ENCODE data around the gene PCSK6. TPM values are rescaled to one million over a fixed set of nuclear protein-coding genes. Genes with fewer than 3 reads are reported as not detected.
A peak's percentile ranks its signal among the peaks of the same experiment; 100 is the strongest.

PCSK6 gene
- total RNA-seq, 2 donors from 2014 or later: 5.1 to 8.8 TPM

DNA sequence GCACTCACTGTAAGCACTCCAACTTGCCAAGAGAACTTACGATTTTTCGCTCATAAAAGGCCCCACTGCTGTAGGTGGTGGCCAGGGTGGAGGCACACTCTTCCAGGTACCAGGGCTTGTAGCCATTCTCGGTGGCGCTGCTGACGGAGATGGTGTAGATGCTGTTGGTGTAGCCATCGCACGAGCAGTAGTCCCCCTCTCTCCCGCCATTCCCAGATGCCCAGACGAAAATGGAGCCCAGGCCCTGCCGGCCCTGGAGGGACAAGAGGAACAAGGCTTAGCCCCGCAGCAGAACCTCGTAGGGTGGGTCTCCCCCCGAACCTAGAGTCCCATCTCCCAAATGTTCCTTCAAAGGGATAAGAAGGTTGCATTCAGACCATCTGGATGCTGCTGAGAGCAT lies 96.3 kb downstream of the PCSK6 start:
- Histone ChIP-seq H3K4me1 (ENCODE audit: control insufficient read depth in 1 of 2, low read depth in 2 of 2) (peaks cover 0 to 13% of the 10 kb centered on the region in 2 donors), H3K4me3 (no peak overlapping the region), H3K27ac (no peak overlapping the region), H3K36me3 (no peaks in the 10 kb centered on the region), H3K27me3 (replicated peaks; ENCODE audit: insufficient read depth) (no peaks in the 10 kb centered on the region), H3K9me3 (no peaks in the 10 kb centered on the region)
- DNase-seq (ENCODE audit: low spot score): no peak
- ATAC-seq (ENCODE audit: insufficient number of reproducible peaks, low FRiP score, low read depth): no peak
- TF ChIP-seq, protein P1, sequence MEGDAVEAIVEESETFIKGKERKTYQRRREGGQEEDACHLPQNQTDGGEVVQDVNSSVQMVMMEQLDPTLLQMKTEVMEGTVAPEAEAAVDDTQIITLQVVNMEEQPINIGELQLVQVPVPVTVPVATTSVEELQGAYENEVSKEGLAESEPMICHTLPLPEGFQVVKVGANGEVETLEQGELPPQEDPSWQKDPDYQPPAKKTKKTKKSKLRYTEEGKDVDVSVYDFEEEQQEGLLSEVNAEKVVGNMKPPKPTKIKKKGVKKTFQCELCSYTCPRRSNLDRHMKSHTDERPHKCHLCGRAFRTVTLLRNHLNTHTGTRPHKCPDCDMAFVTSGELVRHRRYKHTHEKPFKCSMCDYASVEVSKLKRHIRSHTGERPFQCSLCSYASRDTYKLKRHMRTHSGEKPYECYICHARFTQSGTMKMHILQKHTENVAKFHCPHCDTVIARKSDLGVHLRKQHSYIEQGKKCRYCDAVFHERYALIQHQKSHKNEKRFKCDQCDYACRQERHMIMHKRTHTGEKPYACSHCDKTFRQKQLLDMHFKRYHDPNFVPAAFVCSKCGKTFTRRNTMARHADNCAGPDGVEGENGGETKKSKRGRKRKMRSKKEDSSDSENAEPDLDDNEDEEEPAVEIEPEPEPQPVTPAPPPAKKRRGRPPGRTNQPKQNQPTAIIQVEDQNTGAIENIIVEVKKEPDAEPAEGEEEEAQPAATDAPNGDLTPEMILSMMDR (IDR thresholded peaks at IDR 0.05): no peak

DNA sequence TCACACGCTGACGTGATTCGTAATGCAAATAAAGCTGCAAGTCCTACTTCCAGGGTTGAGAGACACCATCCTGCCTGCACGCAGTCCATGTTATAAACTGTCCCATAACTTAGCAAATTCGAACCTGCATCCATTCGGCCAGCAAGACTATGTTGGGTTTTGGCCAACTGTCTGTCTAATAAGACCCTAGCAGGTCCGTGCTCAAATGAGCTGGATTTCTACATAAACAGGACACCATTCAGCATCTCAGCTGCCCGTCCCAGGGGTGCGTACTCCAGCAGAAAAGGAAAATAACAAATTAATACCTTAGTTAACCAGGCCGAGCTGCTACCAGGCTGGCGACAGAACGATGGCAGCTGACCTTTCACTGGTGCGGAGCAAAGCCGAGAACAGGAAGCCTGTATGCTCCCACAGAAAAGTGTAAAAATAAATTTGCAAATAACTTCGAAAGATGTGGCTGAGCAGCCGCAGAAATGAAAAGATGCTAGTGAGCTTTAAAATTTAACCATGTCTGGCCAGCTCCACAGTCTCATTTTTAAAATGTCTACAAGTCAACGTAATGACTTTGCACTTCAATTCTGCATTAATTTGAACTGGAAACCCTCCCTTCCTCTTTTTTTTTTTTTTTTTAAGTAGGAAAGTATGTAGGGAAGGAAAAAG lies 97.4 kb downstream of the PCSK6 start:
- H3K4me1 ChIP-seq (ENCODE audit: control insufficient read depth in 1 of 2, low read depth in 2 of 2): peaks cover 0 to 13% of the 10 kb centered on the region in 2 donors
- peak overlapping the region; percentile 29 for H3K4me3 ChIP-seq
- no peak for ATAC-seq (ENCODE audit: insufficient number of reproducible peaks, low FRiP score, low read depth)
- no peaks in the 10 kb centered on the region for H3K9me3 ChIP-seq
- no peaks in the 10 kb centered on the region for H3K36me3 ChIP-seq
- TF ChIP-seq, protein P1 (IDR thresholded peaks at IDR 0.05): no peak
- no peak for DNase-seq (ENCODE audit: low spot score)
- H3K27me3 ChIP-seq (replicated peaks; ENCODE audit: insufficient read depth): no peaks in the 10 kb centered on the region
- no peak overlapping the region for H3K27ac ChIP-seq

DNA sequence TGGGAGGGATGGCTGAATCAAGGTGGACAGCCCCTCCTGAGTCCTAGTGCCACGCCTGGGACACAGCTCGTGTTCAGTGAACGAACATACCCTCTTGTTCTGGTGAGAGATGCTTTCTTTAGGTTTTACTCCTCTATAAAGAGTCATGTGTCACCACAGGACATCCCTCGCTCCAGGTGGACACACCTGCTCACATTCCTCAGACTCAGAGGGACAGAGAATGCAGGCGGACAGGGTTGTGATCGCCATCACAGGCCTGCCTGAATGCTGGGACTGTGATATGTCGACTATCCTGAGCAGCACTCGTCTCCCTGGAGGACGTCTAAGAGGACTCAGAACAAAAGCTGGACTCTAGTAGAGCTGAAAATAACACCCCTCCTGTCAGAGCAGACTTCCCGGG lies 98.1 kb downstream of the PCSK6 start:
- Histone ChIP-seq H3K27me3 (replicated peaks; ENCODE audit: insufficient read depth) (no peaks in the 10 kb centered on the region), H3K4me1 (ENCODE audit: control insufficient read depth in 1 of 2, low read depth in 2 of 2) (peaks cover 0 to 13% of the 10 kb centered on the region in 2 donors), H3K9me3 (no peaks in the 10 kb centered on the region), H3K27ac (no peak overlapping the region), H3K36me3 (no peaks in the 10 kb centered on the region), H3K4me3 (no peak overlapping the region)
- ATAC-seq (ENCODE audit: insufficient number of reproducible peaks, low FRiP score, low read depth) (no peak), DNase-seq (ENCODE audit: low spot score) (no peak)
- TF ChIP-seq, protein P1 (IDR thresholded peaks at IDR 0.05): no peak

DNA sequence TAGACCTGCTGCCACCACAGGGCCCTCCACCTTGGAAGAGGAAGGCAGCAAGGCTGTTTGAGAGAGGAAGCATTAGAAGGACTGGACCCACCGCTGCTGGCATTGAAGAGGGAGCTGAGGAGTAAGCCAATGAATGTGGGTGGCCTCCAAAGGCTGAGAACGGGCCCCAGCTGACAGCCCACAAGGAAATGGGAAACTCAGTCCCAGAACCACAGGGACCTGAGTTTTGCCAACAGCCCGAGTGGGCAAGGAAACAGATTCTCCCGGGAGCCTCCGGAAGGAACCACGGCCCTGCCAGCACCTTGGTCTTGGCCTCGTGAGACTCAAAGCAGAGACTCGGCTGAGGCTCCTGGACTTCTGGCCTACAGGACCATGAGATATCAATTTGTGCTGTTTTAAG lies 99.0 kb downstream of the PCSK6 start:
- Histone ChIP-seq H3K4me3 (no peak overlapping the region), H3K27ac (no peak overlapping the region), H3K9me3 (no peaks in the 10 kb centered on the region), H3K4me1 (ENCODE audit: control insufficient read depth in 1 of 2, low read depth in 2 of 2) (peaks cover 0 to 13% of the 10 kb centered on the region in 2 donors), H3K36me3 (no peaks in the 10 kb centered on the region), H3K27me3 (replicated peaks; ENCODE audit: insufficient read depth) (no peaks in the 10 kb centered on the region)
- TF ChIP-seq, protein P1 (IDR thresholded peaks at IDR 0.05): no peak
- ATAC-seq (ENCODE audit: insufficient number of reproducible peaks, low FRiP score, low read depth) (no peak), DNase-seq (ENCODE audit: low spot score) (no peak)

DNA sequence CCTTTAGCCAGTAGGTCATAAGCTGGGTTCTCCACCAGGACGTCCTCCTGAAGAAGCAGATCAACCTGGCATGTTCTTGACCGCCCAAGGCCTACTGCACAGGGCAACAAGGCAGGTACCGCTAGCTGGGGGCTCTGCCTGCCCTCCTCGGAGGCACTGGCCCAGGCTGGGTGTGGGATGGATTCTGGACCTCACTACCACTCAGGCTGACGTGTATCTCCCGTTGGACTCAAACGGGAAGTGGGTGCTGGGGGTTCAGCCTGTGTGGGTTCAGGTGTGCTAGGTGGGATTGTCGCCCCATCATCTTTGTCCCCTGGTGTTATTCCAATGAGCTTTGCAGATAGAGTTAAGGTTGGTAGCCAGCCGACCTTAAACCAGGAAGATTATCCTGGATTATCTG lies 99.4 kb downstream of the PCSK6 start:
- Histone ChIP-seq H3K27me3 (replicated peaks; ENCODE audit: insufficient read depth) (no peaks in the 10 kb centered on the region), H3K4me3 (no peak overlapping the region), H3K36me3 (no peaks in the 10 kb centered on the region), H3K9me3 (no peaks in the 10 kb centered on the region), H3K27ac (no peak overlapping the region), H3K4me1 (ENCODE audit: control insufficient read depth in 1 of 2, low read depth in 2 of 2) (peaks cover 0 to 13% of the 10 kb centered on the region in 2 donors)
- DNase-seq (ENCODE audit: low spot score) (no peak), ATAC-seq (ENCODE audit: insufficient number of reproducible peaks, low FRiP score, low read depth) (no peak)
- TF ChIP-seq, protein P1 (IDR thresholded peaks at IDR 0.05): no peak
